MM.1S (cell line): ENCODE measurements around the gene MIA2.

Source experiments
- DNase-seq: peaks from one replicate; pipeline ENCODE4 v3.0.0-alpha.2; 2015
- H2AFZ ChIP-seq: fragments of 300-600 bp; sonication (generic); 2 replicates; pipeline ENCODE4 v1.6.0; 2016; ENCODE audit warnings: antibody characterized with exemption, low read length
- H3F3A ChIP-seq: fragments of 300-600 bp; sonication (generic); 2 replicates; pipeline ENCODE4 v1.6.1; 2016; ENCODE audit warnings: mild to moderate bottlenecking, antibody characterized with exemption, low read length, moderate library complexity, mixed read lengths; ENCODE audit not compliant: insufficient read depth
- H3K27ac ChIP-seq: fragments of 300-600 bp; sonication (generic); 2 replicates; pipeline ENCODE4 v1.5.1; 2016; ENCODE audit warnings: mild to moderate bottlenecking, low read length
- H3K27me3 ChIP-seq: fragments of 300-600 bp; sonication (generic); replicated peaks from 2 replicates; pipeline ENCODE4 v1.6.0; 2016; ENCODE audit warnings: low read length; ENCODE audit not compliant: insufficient read depth
- H3K36me3 ChIP-seq: fragments of 300-600 bp; sonication (generic); replicated peaks from 2 replicates; pipeline ENCODE4 v1.6.1; 2016; ENCODE audit warnings: mild to moderate bottlenecking, low read length, mixed read lengths; ENCODE audit not compliant: insufficient read depth
- H3K4me1 ChIP-seq: fragments of 300-600 bp; sonication (generic); 2 replicates; pipeline ENCODE4 v1.6.1; 2016; ENCODE audit warnings: low read length, mixed read lengths
- H3K4me2 ChIP-seq: fragments of 300-600 bp; sonication (generic); 2 replicates; pipeline ENCODE4 v1.6.0; 2016; ENCODE audit warnings: low read depth, low read length
- H3K4me3 ChIP-seq: fragments of 300-600 bp; sonication (generic); 2 replicates; pipeline ENCODE4 v1.5.1; 2016; ENCODE audit warnings: low read length, mixed read lengths
- H3K79me2 ChIP-seq: fragments of 300-600 bp; sonication (generic); 2 replicates; pipeline ENCODE4 v1.6.1; 2016; ENCODE audit warnings: mixed run types, low read length, mixed read lengths
- H3K9ac ChIP-seq: fragments of 300-600 bp; sonication (generic); 2 replicates; pipeline ENCODE4 v1.6.1; 2016; ENCODE audit warnings: low read length, mixed read lengths
- H3K9me2 ChIP-seq: fragments of 300-600 bp; sonication (generic); replicated peaks from 2 replicates; pipeline ENCODE4 v1.6.1; 2016; ENCODE audit warnings: mild to moderate bottlenecking, low read length, mixed read lengths; ENCODE audit not compliant: insufficient read depth
- H3K9me3 ChIP-seq: fragments of 300-600 bp; sonication (generic); replicated peaks from 2 replicates; pipeline ENCODE4 v1.6.1; 2016; ENCODE audit warnings: mild to moderate bottlenecking, low read length, mixed read lengths; ENCODE audit not compliant: insufficient read depth
- H4K20me1 ChIP-seq: fragments of 300-600 bp; sonication (generic); 2 replicates; pipeline ENCODE4 v1.6.1; 2016; ENCODE audit warnings: mild to moderate bottlenecking, low read length, moderate library complexity, mixed read lengths; ENCODE audit not compliant: insufficient read depth
- CTCF ChIP-seq: fragments of 300-600 bp; sonication (generic); IDR thresholded peaks from 2 replicates; pipeline ENCODE4 v1.5.1; 2016; ENCODE audit warnings: antibody characterized with exemption, low read length, mixed read lengths
- EZH2 ChIP-seq: fragments of 300-600 bp; sonication (generic); optimal IDR thresholded peaks from 2 replicates; pipeline ENCODE3; 2017; ENCODE audit warnings: low read depth, mild to moderate bottlenecking, antibody characterized with exemption, low read length, mixed read lengths
- EZH2phosphoT487 ChIP-seq: fragments of 300-600 bp; sonication (generic); IDR thresholded peaks from 2 replicates; pipeline ENCODE4 v1.6.1; 2018; ENCODE audit warnings: antibody characterized with exemption, low read length

The MIA2 gene

GRCh38 chr14:39240769-39241168, 7.1 kb downstream of the MIA2 start:
- H3K9me3 ChIP-seq: no peaks in the 10 kb centered on the region
- TF ChIP-seq EZH2phosphoT487 (no peak), EZH2 (no peak), CTCF (no peak)
- H3K79me2 ChIP-seq: no peaks in the 10 kb centered on the region
- no peak overlapping the region for H3K9ac ChIP-seq
- no peaks in the 10 kb centered on the region for H3K9me2 ChIP-seq
- no peak overlapping the region for H2AFZ ChIP-seq
- no peak overlapping the region for H3K4me2 ChIP-seq
- H4K20me1 ChIP-seq: no peaks in the 10 kb centered on the region
- no peaks in the 10 kb centered on the region for H3F3A ChIP-seq
- DNase-seq: no peak
- no peak overlapping the region for H3K27ac ChIP-seq
- no peak overlapping the region for H3K4me3 ChIP-seq
- no peaks in the 10 kb centered on the region for H3K4me1 ChIP-seq
- no peaks in the 10 kb centered on the region for H3K36me3 ChIP-seq
- no peaks in the 10 kb centered on the region for H3K27me3 ChIP-seq

- H3K9me3 ChIP-seq: no peaks in the 10 kb centered on the region
- H3K9ac ChIP-seq: no peak overlapping the region
- H3K4me3 ChIP-seq: no peak overlapping the region
- no peak overlapping the region for H3K4me2 ChIP-seq
- no peak overlapping the region for H3K27ac ChIP-seq
- no peak for TF ChIP-seq EZH2phosphoT487
- TF ChIP-seq EZH2: no peak
- TF ChIP-seq CTCF: no peak
- H3K27me3 ChIP-seq: no peaks in the 10 kb centered on the region
- DNase-seq: no peak
- no peak overlapping the region for H2AFZ ChIP-seq
- no peaks in the 10 kb centered on the region for H3F3A ChIP-seq
- no peaks in the 10 kb centered on the region for H3K9me2 ChIP-seq
- H3K4me1 ChIP-seq: no peaks in the 10 kb centered on the region
- no peaks in the 10 kb centered on the region for H4K20me1 ChIP-seq
- H3K79me2 ChIP-seq: no peaks in the 10 kb centered on the region
- H3K36me3 ChIP-seq: no peaks in the 10 kb centered on the region
Observed at GRCh38 chr14:39241637-39242036, 7.9 kb downstream of the MIA2 start.

- H3K27ac ChIP-seq: no peak overlapping the region
- H2AFZ ChIP-seq: no peak overlapping the region
- H3K79me2 ChIP-seq: no peaks in the 10 kb centered on the region
- no peaks in the 10 kb centered on the region for H3K4me1 ChIP-seq
- no peaks in the 10 kb centered on the region for H3F3A ChIP-seq
- no peak overlapping the region for H3K9ac ChIP-seq
- no peak for TF ChIP-seq CTCF
- TF ChIP-seq EZH2: no peak
- no peak for TF ChIP-seq EZH2phosphoT487
- no peaks in the 10 kb centered on the region for H3K9me3 ChIP-seq
- H3K36me3 ChIP-seq: no peaks in the 10 kb centered on the region
- no peaks in the 10 kb centered on the region for H4K20me1 ChIP-seq
- no peak overlapping the region for H3K4me2 ChIP-seq
- DNase-seq: no peak
- no peaks in the 10 kb centered on the region for H3K27me3 ChIP-seq
- H3K9me2 ChIP-seq: no peaks in the 10 kb centered on the region
- H3K4me3 ChIP-seq: no peak overlapping the region
Observed at GRCh38 chr14:39243831-39244230, 10.1 kb downstream of the MIA2 start.
